Karpas-422 (cell line): ENCODE results near the gene TMEM167B. TPM values are rescaled to one million over a fixed set of nuclear protein-coding genes. Genes with fewer than 3 reads are reported as not detected.

Experiments
- DNase-seq: peaks from one replicate; pipeline ENCODE4 v3.0.0-alpha.2; 2015
- H2AFZ ChIP-seq: fragments of 200-600 bp; sonication (generic); 2 replicates; pipeline ENCODE4 v1.6.1; 2014; ENCODE audit warnings: antibody characterized with exemption, low read length, mixed read lengths
- H3K27ac ChIP-seq: fragments of 200-600 bp; sonication (generic); 2 replicates; pipeline ENCODE4 v1.5.1; 2014; ENCODE audit warnings: mild to moderate bottlenecking, low read length, moderate library complexity
- H3K27me3 ChIP-seq: fragments of 200-600 bp; sonication (generic); 2 replicates; pipeline ENCODE4 v1.6.1; 2014; ENCODE audit warnings: low read length, mixed read lengths
- H3K36me3 ChIP-seq: fragments of 200-600 bp; sonication (generic); 2 replicates; pipeline ENCODE4 v1.6.1; 2014; ENCODE audit warnings: low read length, mixed read lengths; ENCODE audit not compliant: insufficient read depth
- H3K4me1 ChIP-seq: fragments of 200-600 bp; sonication (generic); 2 replicates; pipeline ENCODE4 v1.6.1; 2014; ENCODE audit warnings: mild to moderate bottlenecking, low read length, mixed read lengths
- H3K4me2 ChIP-seq: fragments of 200-600 bp; sonication (generic); 2 replicates; pipeline ENCODE4 v1.6.1; 2014; ENCODE audit warnings: low read length, low read depth, mild to moderate bottlenecking; ENCODE audit not compliant: poor library complexity, severe bottlenecking
- H3K4me3 ChIP-seq: fragments of 200-600 bp; sonication (generic); 2 replicates; pipeline ENCODE4 v1.5.1; 2014; ENCODE audit warnings: mild to moderate bottlenecking, antibody characterized with exemption, low read length, mixed read lengths
- H3K79me2 ChIP-seq: fragments of 200-600 bp; sonication (generic); 2 replicates; pipeline ENCODE4 v1.6.1; 2014; ENCODE audit warnings: mild to moderate bottlenecking, low read length, mixed read lengths
- H3K9ac ChIP-seq: fragments of 200-600 bp; sonication (generic); 2 replicates; pipeline ENCODE4 v1.6.0; 2014; ENCODE audit warnings: low read length
- H3K9me2 ChIP-seq: fragments of 200-600 bp; sonication (generic), shearing (Covaris generic); replicated peaks from 2 replicates; pipeline ENCODE4 v1.6.0; 2014; ENCODE audit warnings: mild to moderate bottlenecking, low read length, moderate library complexity; ENCODE audit not compliant: insufficient read depth
- H3K9me3 ChIP-seq: fragments of 300-700, 200-600 bp; sonication (generic); 2 replicates; pipeline ENCODE4 v1.6.1; 2014; ENCODE audit warnings: low read length, mixed read lengths
- H4K20me1 ChIP-seq: fragments of 200-600 bp; sonication (generic); 2 replicates; pipeline ENCODE4 v1.6.1; 2014; ENCODE audit warnings: mild to moderate bottlenecking, antibody characterized with exemption, low read length, low read depth; ENCODE audit not compliant: insufficient read depth
- total RNA-seq: library from RNA; depleted of rRNA; stranded (reverse); fragments of >200 nt; shearing (Covaris generic); gene quantifications from 2 replicates; pipeline ENCODE4 v1.2.3, GENCODE V29; 2014; ENCODE audit warnings: low replicate concordance

TMEM167B gene
- total RNA-seq, 1 experiment from 2014 or later, result 18.7 TPM

DNA sequence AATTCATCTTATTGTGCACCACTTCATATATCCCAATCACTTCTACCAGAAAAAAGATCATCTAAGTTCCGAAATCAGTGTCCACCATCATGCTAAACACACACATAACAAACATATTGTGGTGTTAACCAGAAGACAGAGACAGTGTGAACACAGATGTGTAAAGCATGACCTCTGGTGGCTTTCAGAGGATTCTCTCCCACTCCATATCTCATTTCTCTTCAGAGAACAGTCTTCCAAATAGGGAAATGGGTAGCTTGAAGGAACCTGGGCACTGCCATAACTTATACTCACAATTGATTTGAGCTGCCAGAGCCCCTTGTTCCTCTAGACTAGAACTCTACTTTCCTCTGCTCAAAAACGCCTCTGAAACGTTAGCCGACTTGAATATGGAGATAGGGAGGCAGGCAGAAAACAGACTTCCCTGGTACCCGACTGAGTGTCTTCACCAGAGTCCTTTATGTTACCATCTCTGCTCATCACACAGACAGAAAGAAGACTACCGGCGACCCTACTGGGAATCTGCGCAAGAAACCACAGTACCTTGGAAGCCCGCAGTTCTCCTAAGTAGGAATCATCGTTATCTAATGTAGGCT lies 21.6 kb downstream of the TMEM167B start:
- Histone ChIP-seq H3K4me3 (peak overlapping the region; percentile 26; the same call in 1 of the 2 replicates), H3K9ac (no peak overlapping the region), H3K4me1 (peaks cover 20% of the 10 kb centered on the region), H3K4me2 (peak overlapping the region; percentile 62), H3K9me3 (no peaks in the 10 kb centered on the region), H4K20me1 (0 out of 2 replicates have a peak, but pooled peaks cover 3% of the 10 kb centered on the region), H3K27ac (no peak overlapping the region), H3K9me2 (no peaks in the 10 kb centered on the region), H3K27me3 (no peaks in the 10 kb centered on the region), H3K79me2 (no peaks in the 10 kb centered on the region), H2AFZ (no peak overlapping the region), H3K36me3 (no peaks in the 10 kb centered on the region)
- peak; percentile 70 for DNase-seq

- Histone ChIP-seq H3K36me3 (no peaks in the 10 kb centered on the region), H4K20me1 (0 out of 2 replicates have a peak, but pooled peaks cover 3% of the 10 kb centered on the region), H3K9ac (peak overlapping the region; percentile 23; the same call in 1 of the 2 replicates), H3K27ac (no peak overlapping the region), H3K79me2 (no peaks in the 10 kb centered on the region), H3K27me3 (no peaks in the 10 kb centered on the region), H3K4me3 (peak overlapping the region; percentile 26; the same call in 1 of the 2 replicates), H3K4me2 (peak overlapping the region; percentile 62), H3K9me3 (no peaks in the 10 kb centered on the region), H3K9me2 (no peaks in the 10 kb centered on the region), H3K4me1 (peaks cover 20% of the 10 kb centered on the region), H2AFZ (no peak overlapping the region)
- DNase-seq, result peak; percentile 93
Measured at GRCh38 chr1:109112652-109113285, 22.2 kb downstream of the TMEM167B start.

DNA sequence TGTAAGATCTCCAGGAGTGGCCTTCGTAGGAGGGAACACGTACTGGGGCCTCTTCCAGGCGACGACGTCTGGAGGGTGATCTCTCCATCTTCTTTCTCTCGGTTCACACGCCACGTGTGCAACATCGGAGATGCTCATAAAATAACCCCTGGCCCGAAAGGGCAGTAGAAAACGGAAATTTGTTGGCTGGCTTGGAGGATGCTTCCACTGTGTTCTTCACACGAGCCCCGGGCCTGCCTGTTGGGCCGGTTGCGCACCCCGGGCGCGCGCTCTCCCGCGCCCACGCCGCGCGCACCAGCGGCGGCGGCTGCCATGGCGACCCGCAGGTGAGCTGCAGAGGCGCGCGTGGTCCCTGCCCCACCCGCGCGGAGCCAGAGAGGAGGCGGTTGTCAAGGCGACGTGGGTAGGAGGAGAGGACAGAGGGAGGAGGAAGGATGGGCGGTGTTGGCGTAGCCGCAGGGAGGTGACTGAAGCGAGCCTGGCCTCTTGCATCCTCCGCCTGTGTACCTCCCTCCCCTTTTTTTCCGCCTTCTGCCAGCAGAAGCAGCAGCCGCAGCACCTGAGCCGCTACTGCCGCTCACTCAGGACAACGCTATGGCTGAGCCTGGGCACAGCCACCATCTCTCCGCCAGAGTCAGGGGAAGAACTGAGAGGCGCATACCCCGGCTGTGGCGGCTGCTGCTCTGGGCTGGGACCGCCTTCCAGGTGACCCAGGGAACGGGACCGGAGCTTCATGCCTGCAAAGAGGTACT lies 23.2 kb downstream of the TMEM167B start, which contains the start of gene ELAPOR1:
TSS of gene ELAPOR1 (plus strand) at position 526 of the 752 bp plus-strand sequence. CDS start at position 595, 69 bp downstream.
- peak within 1 kb of the TSS; percentile 64; the same call in 1 of the 2 replicates for H2AFZ ChIP-seq

DNA sequence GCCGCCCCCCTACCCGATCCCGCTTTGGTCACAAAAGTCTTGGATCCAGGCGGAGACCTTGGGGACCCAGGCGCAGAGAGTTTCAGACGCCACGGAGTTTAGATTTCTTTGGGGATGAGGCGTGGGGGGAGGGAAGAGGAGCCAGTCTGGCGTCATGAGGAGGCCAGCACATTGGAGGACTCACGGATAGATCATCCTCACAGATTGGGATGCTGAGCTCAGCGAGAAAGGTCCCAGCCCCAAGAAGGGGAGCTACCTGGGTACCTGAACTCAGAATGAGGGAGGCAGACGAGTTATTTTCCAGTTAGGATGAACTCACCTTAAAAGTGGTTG lies 23.7 kb downstream of the TMEM167B start:
- Histone ChIP-seq H3K4me2 (peak overlapping the region; percentile 62), H3K27ac (no peak overlapping the region), H2AFZ (no peak overlapping the region)

More for the DNA sequence above, 23.2 kb downstream of the TMEM167B start, which contains the start of gene ELAPOR1:
- H3K9ac ChIP-seq, result peak within 1 kb of the TSS; percentile 30; the same call in 1 of the 2 replicates
- peak within 1 kb of the TSS; percentile 58; the same call in 1 of the 2 replicates for H3K4me3 ChIP-seq
- H3K9me2 ChIP-seq, result no peaks in the 10 kb centered on the region
- H3K27ac ChIP-seq, result no peak within 1 kb of the TSS
- no peaks in the 10 kb centered on the region for H3K36me3 ChIP-seq
- no peaks in the 10 kb centered on the region for H3K27me3 ChIP-seq
- DNase-seq, result peak; percentile 52
- H3K9me3 ChIP-seq, result no peaks in the 10 kb centered on the region
- peak within 1 kb of the TSS; percentile 62 for H3K4me2 ChIP-seq
- H4K20me1 ChIP-seq, result 0 out of 2 replicates have a peak, but pooled peaks cover 3% of the 10 kb centered on the region
- H3K79me2 ChIP-seq, result no peaks in the 10 kb centered on the region
- H3K4me1 ChIP-seq, result peaks cover 20% of the 10 kb centered on the region

GRCh38 chr1:109115685-109116084 lies 25.1 kb downstream of the TMEM167B start:
- DNase-seq, result no peak
- 0 out of 2 replicates have a peak, but pooled peaks cover 3% of the 10 kb centered on the region for H4K20me1 ChIP-seq
- H3K79me2 ChIP-seq, result no peaks in the 10 kb centered on the region
- H3K27ac ChIP-seq, result no peak overlapping the region
- H3K9ac ChIP-seq, result no peak overlapping the region
- H3K4me3 ChIP-seq, result no peak overlapping the region
- H3K4me2 ChIP-seq, result no peak overlapping the region
- no peaks in the 10 kb centered on the region for H3K36me3 ChIP-seq
- no peaks in the 10 kb centered on the region for H3K27me3 ChIP-seq
- H3K9me2 ChIP-seq, result no peaks in the 10 kb centered on the region
- H3K9me3 ChIP-seq, result no peaks in the 10 kb centered on the region
- no peak overlapping the region for H2AFZ ChIP-seq
- peaks cover 20% of the 10 kb centered on the region for H3K4me1 ChIP-seq

More for the DNA sequence above, 23.7 kb downstream of the TMEM167B start:
- Histone ChIP-seq H3K9me3 (no peaks in the 10 kb centered on the region), H4K20me1 (0 out of 2 replicates have a peak, but pooled peaks cover 3% of the 10 kb centered on the region), H3K9ac (no peak overlapping the region), H3K79me2 (no peaks in the 10 kb centered on the region), H3K4me1 (peaks cover 20% of the 10 kb centered on the region), H3K9me2 (no peaks in the 10 kb centered on the region), H3K4me3 (peak overlapping the region; percentile 58; the same call in 1 of the 2 replicates), H3K27me3 (no peaks in the 10 kb centered on the region), H3K36me3 (no peaks in the 10 kb centered on the region)
- DNase-seq, result no peak

GRCh38 chr1:109116286-109116685 lies 25.7 kb downstream of the TMEM167B start:
- Histone ChIP-seq H3K27ac (no peak overlapping the region), H3K79me2 (no peaks in the 10 kb centered on the region), H3K4me3 (no peak overlapping the region), H3K9ac (no peak overlapping the region), H3K4me2 (no peak overlapping the region), H3K27me3 (no peaks in the 10 kb centered on the region), H3K4me1 (peaks cover 20% of the 10 kb centered on the region), H3K9me3 (no peaks in the 10 kb centered on the region), H4K20me1 (0 out of 2 replicates have a peak, but pooled peaks cover 3% of the 10 kb centered on the region), H2AFZ (no peak overlapping the region), H3K9me2 (no peaks in the 10 kb centered on the region), H3K36me3 (no peaks in the 10 kb centered on the region)
- DNase-seq, result peak; percentile 26

DNA sequence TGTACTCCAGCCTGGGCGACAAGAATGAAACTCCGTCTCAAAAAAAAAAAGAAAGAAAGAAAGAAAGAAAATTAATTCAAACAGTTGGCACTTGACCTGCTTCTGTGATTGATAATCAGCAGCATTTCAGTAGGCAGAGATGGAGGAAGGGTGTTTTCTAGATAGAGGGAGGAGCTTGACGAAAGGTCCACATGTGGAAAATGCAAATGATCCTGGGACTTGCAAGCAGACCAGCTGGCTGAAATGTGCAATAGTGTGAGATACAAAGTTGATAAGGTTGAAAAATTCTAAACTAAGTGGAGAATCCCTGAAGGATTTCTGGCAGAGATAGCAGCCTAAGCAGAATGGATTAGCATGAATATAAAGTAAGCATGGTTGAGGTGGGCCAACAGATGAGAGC lies 27.5 kb downstream of the TMEM167B start:
- Histone ChIP-seq H3K4me3 (no peak overlapping the region), H3K4me1 (peaks cover 7% of the 10 kb centered on the region), H3K9ac (no peak overlapping the region), H4K20me1 (no peaks in the 10 kb centered on the region), H3K9me3 (no peaks in the 10 kb centered on the region), H3K79me2 (no peaks in the 10 kb centered on the region), H3K27ac (no peak overlapping the region), H2AFZ (no peak overlapping the region), H3K9me2 (no peaks in the 10 kb centered on the region), H3K36me3 (no peaks in the 10 kb centered on the region), H3K27me3 (no peaks in the 10 kb centered on the region), H3K4me2 (no peak overlapping the region)
- peak; percentile 31 for DNase-seq

GRCh38 chr1:109120356-109120755 lies 29.8 kb downstream of the TMEM167B start:
- no peaks in the 10 kb centered on the region for H3K9me2 ChIP-seq
- H3K27ac ChIP-seq, result no peak overlapping the region
- H3K4me1 ChIP-seq, result no peaks in the 10 kb centered on the region
- H3K36me3 ChIP-seq, result no peaks in the 10 kb centered on the region
- H4K20me1 ChIP-seq, result no peaks in the 10 kb centered on the region
- no peaks in the 10 kb centered on the region for H3K9me3 ChIP-seq
- no peak overlapping the region for H2AFZ ChIP-seq
- H3K9ac ChIP-seq, result no peak overlapping the region
- H3K79me2 ChIP-seq, result no peaks in the 10 kb centered on the region
- no peak overlapping the region for H3K4me3 ChIP-seq
- no peak for DNase-seq
- no peaks in the 10 kb centered on the region for H3K27me3 ChIP-seq
- H3K4me2 ChIP-seq, result no peak overlapping the region
